ENCODE measurements around the gene INHBB.

- no peak for TF ChIP-seq CTCF (conservative IDR thresholded peaks at IDR 0.05; ENCODE audit: low read depth, low read length)
- no peak for TF ChIP-seq EZH2phosphoT487 (IDR thresholded peaks at IDR 0.05; ENCODE audit: borderline replicate concordance, low read length)
Measured at GRCh38 chr2:120379916-120380893, 34.3 kb downstream of the INHBB start.
